Prostate gland (tissue), 2 donors: ENCODE measurements around the gene LACTBL1. TPM values are rescaled to one million over a fixed set of nuclear protein-coding genes. Genes with fewer than 3 reads are reported as not detected.

Source experiments
- DNase-seq: peaks from one replicate; pipeline ENCODE4 v3.0.0-alpha.2; 2019; ENCODE audit warnings: low spot score
- H3K27ac ChIP-seq, 2 donors: fragments of 200-600 bp; sonication (generic); 2 replicates each; pipeline ENCODE4 v1.5.1; 2017 to 2019
- H3K27me3 ChIP-seq: fragments of 200-600 bp; sonication (generic); replicated peaks from 2 replicates; pipeline ENCODE4 v1.5.1; 2019; ENCODE audit not compliant: insufficient read depth
- H3K36me3 ChIP-seq, 2 donors: fragments of 200-600 bp; sonication (generic); 1 replicate in 1 of 2; 2 replicates in 1 of 2; pipeline versions ENCODE4 v1.5.1 to v1.8.1; 2017 to 2019
- H3K4me1 ChIP-seq: fragments of 200-600 bp; sonication (generic); replicated peaks from 2 replicates; pipeline ENCODE4 v1.5.1; 2019
- H3K4me3 ChIP-seq, 2 donors: fragments of 200-600 bp; sonication (generic); 2 replicates each; pipeline ENCODE4 v1.5.1; 2017 to 2019
- H3K9me3 ChIP-seq: fragments of 200-600 bp; sonication (generic); 2 replicates; pipeline ENCODE4 v1.5.1; 2017
- CTCF ChIP-seq, 4 experiments: fragments of 200-600 bp in 2 of 4; fragments of 450-650 bp in 2 of 4; sonication (generic) in 2 of 4; IDR thresholded peaks; 1 replicate in 3 of 4; 2 replicates in 1 of 4; pipeline ENCODE4 v1.5.1; 2016 to 2019; ENCODE audit warnings: antibody characterized with exemption in 4 of 4, mild to moderate bottlenecking in 2 of 4, moderate library complexity in 2 of 4
- POLR2A ChIP-seq: fragments of 450-650 bp; IDR thresholded peaks from one replicate; pipeline ENCODE4 v1.6.1; 2016; ENCODE audit warnings: antibody characterized with exemption, mild to moderate bottlenecking
- POLR2AphosphoS5 ChIP-seq: sonication (generic); formaldehyde crosslinking; IDR thresholded peaks from one replicate; pipeline ENCODE4 v1.6.1; 2017; ENCODE audit warnings: antibody characterized with exemption
- WGBS: methylation state at CpG from one replicate; pipeline ENCODE4 v1.1.5; 2018; 5-methylcytosine and 5-hydroxymethylcytosine counted together
- intact Hi-C: fragments of 100-400 bp; cut with DNase I; formaldehyde crosslinking; loops from one replicate; pipeline ENCODE4 v1.14.2; 2022
- total RNA-seq, 2 donors: library from RNA; depleted of rRNA; stranded (reverse); fragments of >200 nt; gene quantifications; one replicate each; pipeline ENCODE4 v1.1.0, GENCODE V29; 2016

The LACTBL1 gene
- total RNA-seq, 2 donors from 2014 or later: not detected

GRCh38 chr1:22921452-22922126, 51.1 kb downstream of the LACTBL1 start:
- H3K36me3 ChIP-seq: no peaks in the 10 kb centered on the region
- peaks cover 4% of the 10 kb centered on the region for H3K27me3 ChIP-seq
- no peak overlapping the region for H3K27ac ChIP-seq
- H3K9me3 ChIP-seq: no peaks in the 10 kb centered on the region
- 80% methylated on average over 8 of the region's 8 CpGs for WGBS
- TF ChIP-seq POLR2A: no peak
- TF ChIP-seq CTCF (IDR thresholded peaks at IDR 0.05): no peak
- no peak for TF ChIP-seq POLR2AphosphoS5
- no peaks in the 10 kb centered on the region for H3K4me1 ChIP-seq
- DNase-seq: no peak
- intact Hi-C loops: no loop called here
- H3K4me3 ChIP-seq: no peak overlapping the region

- Histone ChIP-seq H3K4me3 (no peak overlapping the region), H3K27ac (no peak overlapping the region), H3K9me3 (no peaks in the 10 kb centered on the region), H3K4me1 (no peaks in the 10 kb centered on the region), H3K36me3 (no peaks in the 10 kb centered on the region), H3K27me3 (peaks cover 2% of the 10 kb centered on the region)
- 77% methylated on average over 8 of the region's 8 CpGs for WGBS
- TF ChIP-seq CTCF (IDR thresholded peaks at IDR 0.05) (no peak), POLR2A (no peak), POLR2AphosphoS5 (no peak)
- no peak for DNase-seq
- intact Hi-C loops: no loop called here
Measured at GRCh38 chr1:22920734-22921451, 51.8 kb downstream of the LACTBL1 start.

- no peak overlapping the region for H3K27ac ChIP-seq
- no peak overlapping the region for H3K4me3 ChIP-seq
- no peaks in the 10 kb centered on the region for H3K9me3 ChIP-seq
- H3K36me3 ChIP-seq: no peaks in the 10 kb centered on the region
- H3K27me3 ChIP-seq: no peaks in the 10 kb centered on the region
- WGBS: 84% methylated on average over 6 of the region's 6 CpGs
- intact Hi-C loops: no loop called here
- TF ChIP-seq CTCF (IDR thresholded peaks at IDR 0.05) (no peak), POLR2A (no peak), POLR2AphosphoS5 (no peak)
- DNase-seq: no peak
- H3K4me1 ChIP-seq: no peaks in the 10 kb centered on the region
Measured at GRCh38 chr1:22920026-22920733, 52.5 kb downstream of the LACTBL1 start.

- Histone ChIP-seq H3K27ac (no peak overlapping the region), H3K4me3 (no peak overlapping the region), H3K4me1 (no peaks in the 10 kb centered on the region), H3K9me3 (no peaks in the 10 kb centered on the region), H3K36me3 (no peaks in the 10 kb centered on the region), H3K27me3 (no peaks in the 10 kb centered on the region)
- intact Hi-C loops: no loop called here
- WGBS: 78% methylated on average over 8 of the region's 8 CpGs
- TF ChIP-seq POLR2AphosphoS5 (no peak), CTCF (IDR thresholded peaks at IDR 0.05) (no peak), POLR2A (no peak)
- no peak for DNase-seq
Measured at GRCh38 chr1:22919341-22920025, 53.2 kb downstream of the LACTBL1 start.
